Endodermal cell (in vitro differentiated cells): ENCODE results near the gene SRGAP3. TPM values are rescaled to one million over a fixed set of nuclear protein-coding genes. Genes with fewer than 3 reads are reported as not detected.

ENCODE experiments used
- DNase-seq: peaks from one replicate; pipeline ENCODE4 v3.0.0-alpha.2; 2017
- H3K27ac ChIP-seq: 2 replicates; pipeline ENCODE4 v1.5.1; 2013; ENCODE audit warnings: mild to moderate bottlenecking, low read depth, low read length, moderate library complexity
- H3K27me3 ChIP-seq: 2 replicates; pipeline ENCODE4 v1.6.1; 2013; ENCODE audit warnings: mild to moderate bottlenecking, low read length, moderate library complexity; ENCODE audit not compliant: insufficient read depth, control insufficient read depth, poor library complexity, severe bottlenecking
- H3K36me3 ChIP-seq: 2 replicates; pipeline ENCODE4 v1.7.0; 2013; ENCODE audit warnings: mild to moderate bottlenecking, low read length, moderate library complexity; ENCODE audit not compliant: control insufficient read depth, insufficient read depth
- H3K4me1 ChIP-seq: one replicate; pipeline ENCODE4 v1.7.0; 2013; ENCODE audit warnings: low read length; ENCODE audit not compliant: control insufficient read depth, insufficient read depth
- H3K4me3 ChIP-seq: 2 replicates; pipeline ENCODE4 v1.5.1; 2013; ENCODE audit warnings: mild to moderate bottlenecking, low read length, moderate library complexity
- H3K9ac ChIP-seq: 2 replicates; pipeline ENCODE4 v1.6.1; 2013; ENCODE audit warnings: mild to moderate bottlenecking, low read length, moderate library complexity; ENCODE audit not compliant: poor library complexity, severe bottlenecking; ENCODE audit errors: extremely low read depth
- H3K9me3 ChIP-seq: 2 replicates; pipeline ENCODE4 v1.6.1; 2013; ENCODE audit warnings: mild to moderate bottlenecking, low read length, moderate library complexity; ENCODE audit not compliant: control insufficient read depth
- H3K27ac Mint-ChIP-seq: 2 replicates; pipeline ENCODE4 v1.8.0; 2020; ENCODE audit warnings: mixed read lengths
- H3K27me3 Mint-ChIP-seq: 2 replicates; pipeline ENCODE4 v1.8.0; 2021; ENCODE audit warnings: mild to moderate bottlenecking, mixed read lengths; ENCODE audit not compliant: insufficient read depth
- H3K36me3 Mint-ChIP-seq: 2 replicates; pipeline ENCODE4 v1.8.0; 2020; ENCODE audit warnings: low read depth, mixed read lengths
- H3K4me1 Mint-ChIP-seq: 2 replicates; pipeline ENCODE4 v1.8.0; 2020; ENCODE audit warnings: mixed read lengths
- H3K4me3 Mint-ChIP-seq: 2 replicates; pipeline ENCODE4 v1.8.0; 2020; ENCODE audit warnings: mild to moderate bottlenecking, moderate library complexity, mixed read lengths
- H3K9me3 Mint-ChIP-seq: 2 replicates; pipeline ENCODE4 v1.8.0; 2020; ENCODE audit warnings: mild to moderate bottlenecking, mixed read lengths
- CTCF ChIP-seq: fragments of 200-600 bp; sonication (generic); conservative IDR thresholded peaks from 2 replicates; pipeline ENCODE4 v1.5.0; 2021; ENCODE audit warnings: antibody characterized with exemption, mild to moderate bottlenecking
- WGBS, 2 experiments: methylation state at CpG; one replicate each; pipeline versions ENCODE4 v1.1.5 to v1.1.7; 2013; ENCODE audit warnings: missing lambda C conversion rate in 2 of 2, mixed read lengths in 1 of 2; ENCODE audit not compliant: insufficient coverage in 1 of 2, insufficient read length in 1 of 2; 5-methylcytosine and 5-hydroxymethylcytosine counted together
- total RNA-seq, 2 donors: library from RNA; stranded (reverse); fragmentation: NEBNext Ultra II Directional in 1 of 2; extraction: Animal tissue kit (Norgen Biotek cat#: 25700) in 1 of 2; gene quantifications; 2 replicates in 1 of 2; 3 replicates in 1 of 2; pipeline ENCODE4 v1.2.1, GENCODE V29; 2021

Gene SRGAP3
- total RNA-seq, 2 donors from 2014 or later, result 5.0 to 8.1 TPM

DNA sequence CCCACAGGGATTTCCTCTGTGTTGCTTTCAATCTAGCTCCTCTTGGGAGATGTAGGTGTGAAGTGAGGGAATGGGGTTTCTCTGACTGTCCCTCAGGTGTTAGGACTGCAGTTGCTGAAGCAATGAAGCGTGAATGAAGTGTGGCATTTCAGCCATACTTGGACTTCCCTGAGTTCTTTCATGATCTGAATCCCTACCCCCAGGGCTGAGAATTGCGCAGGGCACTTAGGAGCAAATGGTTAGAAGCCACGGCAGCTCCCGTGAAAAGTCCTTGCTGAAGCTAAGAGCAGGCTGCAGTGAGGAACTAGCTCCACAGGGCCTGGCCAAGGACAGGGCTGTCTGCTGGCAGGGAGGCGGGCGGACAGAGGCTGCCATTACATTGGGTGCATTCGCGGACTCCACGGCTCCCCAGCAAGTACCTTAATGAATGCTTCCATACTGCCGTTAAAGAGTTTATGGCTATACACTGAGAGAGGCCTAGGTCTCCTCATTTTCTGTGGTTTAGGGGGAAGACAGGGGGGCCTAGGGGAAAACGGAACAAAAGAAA lies 217.1 kb downstream of the SRGAP3 start:
- no peak overlapping the region for H3K4me3 Mint-ChIP-seq
- H3K9ac ChIP-seq, result no peak overlapping the region
- peaks cover 9% of the 10 kb centered on the region for H3K4me1 Mint-ChIP-seq
- H3K4me1 ChIP-seq, result no peaks in the 10 kb centered on the region
- H3K4me3 ChIP-seq, result no peak overlapping the region
- H3K27me3 Mint-ChIP-seq, result no peaks in the 10 kb centered on the region
- H3K36me3 ChIP-seq, result no peaks in the 10 kb centered on the region
- no peak overlapping the region for H3K27ac ChIP-seq
- DNase-seq, result peak; percentile 83
- H3K9me3 Mint-ChIP-seq, result no peaks in the 10 kb centered on the region
- no peak for TF ChIP-seq CTCF
- no peaks in the 10 kb centered on the region for H3K9me3 ChIP-seq
- H3K27ac Mint-ChIP-seq, result no peak overlapping the region
- no peaks in the 10 kb centered on the region for H3K36me3 Mint-ChIP-seq
- H3K27me3 ChIP-seq, result no peaks in the 10 kb centered on the region
- WGBS, 2 experiments, result 92 to 100% methylated on average over 6 to 11 of the region's 11 CpGs

DNA sequence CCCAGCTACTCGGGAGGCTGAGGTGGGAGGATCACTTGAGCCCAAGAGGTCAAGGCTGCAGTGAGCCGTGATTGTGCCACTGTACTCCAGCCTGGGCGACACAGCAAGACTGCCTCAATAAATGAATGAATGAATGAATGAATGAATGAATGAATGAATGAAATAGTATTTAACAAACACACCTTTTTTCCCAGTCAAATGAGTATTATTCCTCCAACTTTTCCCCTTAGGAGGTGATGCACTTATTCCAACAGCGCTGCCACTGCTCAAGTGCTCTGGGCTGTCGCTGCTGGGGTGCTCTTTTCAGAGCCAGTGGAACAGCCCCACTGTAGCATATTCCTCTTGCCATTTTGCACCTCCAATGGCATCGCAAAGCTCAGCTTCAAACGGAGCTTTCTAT lies 219.4 kb downstream of the SRGAP3 start:
- H3K4me3 ChIP-seq, result no peak overlapping the region
- no peaks in the 10 kb centered on the region for H3K4me1 ChIP-seq
- no peaks in the 10 kb centered on the region for H3K27me3 ChIP-seq
- Mint-ChIP-seq H3K27me3 (no peaks in the 10 kb centered on the region), H3K36me3 (no peaks in the 10 kb centered on the region), H3K9me3 (no peaks in the 10 kb centered on the region), H3K4me1 (no peaks in the 10 kb centered on the region), H3K4me3 (no peak overlapping the region), H3K27ac (no peak overlapping the region)
- H3K27ac ChIP-seq, result no peak overlapping the region
- no peaks in the 10 kb centered on the region for H3K36me3 ChIP-seq
- DNase-seq, result no peak
- H3K9ac ChIP-seq, result no peak overlapping the region
- no peaks in the 10 kb centered on the region for H3K9me3 ChIP-seq
- 92 to 100% methylated on average over 4 to 6 of the region's 7 CpGs for WGBS, 2 experiments
- TF ChIP-seq CTCF, result no peak

GRCh38 chr3:9028134-9028533 lies 221.3 kb downstream of the SRGAP3 start:
- Histone ChIP-seq H3K9me3 (no peaks in the 10 kb centered on the region), H3K36me3 (no peaks in the 10 kb centered on the region), H3K4me1 (no peaks in the 10 kb centered on the region), H3K9ac (no peak overlapping the region), H3K4me3 (no peak overlapping the region), H3K27ac (no peak overlapping the region), H3K27me3 (no peaks in the 10 kb centered on the region)
- no peaks in the 10 kb centered on the region for H3K27me3 Mint-ChIP-seq
- H3K4me1 Mint-ChIP-seq, result no peaks in the 10 kb centered on the region
- no peak overlapping the region for H3K4me3 Mint-ChIP-seq
- no peaks in the 10 kb centered on the region for H3K36me3 Mint-ChIP-seq
- DNase-seq, result no peak
- 78 to 90% methylated on average over 1 to 5 of the region's 5 CpGs for WGBS, 2 experiments
- H3K9me3 Mint-ChIP-seq, result no peaks in the 10 kb centered on the region
- no peak overlapping the region for H3K27ac Mint-ChIP-seq
- no peak for TF ChIP-seq CTCF
